DOHH2 (cell line): ENCODE results near the gene SAMD4A.
A peak's percentile ranks its signal among the peaks of the same experiment; 100 is the strongest.

Source experiments
- H3F3A ChIP-seq: fragments of 200-600 bp; sonication (generic), shearing (Covaris generic); 2 replicates; pipeline ENCODE4 v1.6.0; 2016; ENCODE audit warnings: antibody characterized with exemption, mild to moderate bottlenecking; ENCODE audit not compliant: control insufficient read depth, insufficient read depth
- H3K27ac ChIP-seq: fragments of 200-600 bp; sonication (generic); 2 replicates; pipeline ENCODE4 v1.5.1; 2014; ENCODE audit warnings: low read depth, mild to moderate bottlenecking, low read length, moderate library complexity
- H3K27me3 ChIP-seq: fragments of 200-600 bp; sonication (generic); 2 replicates; pipeline ENCODE4 v1.6.1; 2014; ENCODE audit warnings: mild to moderate bottlenecking, low read length, mixed read lengths; ENCODE audit not compliant: control insufficient read depth
- H3K36me3 ChIP-seq: fragments of 200-600 bp; sonication (generic); 2 replicates; pipeline ENCODE4 v1.6.1; 2014; ENCODE audit warnings: mild to moderate bottlenecking, low read length, moderate library complexity, mixed read lengths; ENCODE audit not compliant: control insufficient read depth
- H3K4me1 ChIP-seq: fragments of 200-600 bp; sonication (generic); 2 replicates; pipeline ENCODE4 v1.6.1; 2014; ENCODE audit warnings: mild to moderate bottlenecking, low read length, mixed read lengths; ENCODE audit not compliant: control insufficient read depth
- H3K4me2 ChIP-seq: fragments of 200-600 bp; sonication (generic); 2 replicates; pipeline ENCODE4 v1.6.0; 2014; ENCODE audit warnings: mild to moderate bottlenecking, low read length, moderate library complexity
- H3K4me3 ChIP-seq: fragments of 200-600 bp; sonication (generic); 2 replicates; pipeline ENCODE4 v1.5.1; 2014; ENCODE audit warnings: mild to moderate bottlenecking, low read length, mixed read lengths
- H3K79me2 ChIP-seq: fragments of 200-600 bp; sonication (generic); 2 replicates; pipeline ENCODE4 v1.6.1; 2014; ENCODE audit warnings: mild to moderate bottlenecking, low read length, mixed read lengths; ENCODE audit not compliant: control insufficient read depth
- H3K9me2 ChIP-seq: fragments of 200-600 bp; sonication (generic); replicated peaks from 2 replicates; pipeline ENCODE4 v1.6.1; 2014; ENCODE audit warnings: mild to moderate bottlenecking, low read length, mixed read lengths; ENCODE audit not compliant: control insufficient read depth
- H3K9me3 ChIP-seq: fragments of 200-600 bp; sonication (generic); 2 replicates; pipeline ENCODE4 v1.6.1; 2014; ENCODE audit warnings: antibody characterized with exemption, low read length, mixed read lengths; ENCODE audit not compliant: control insufficient read depth, insufficient read depth
- H4K20me1 ChIP-seq: fragments of 200-600 bp; sonication (generic); 2 replicates; pipeline ENCODE4 v1.6.0; 2014; ENCODE audit warnings: low read depth, mild to moderate bottlenecking, antibody characterized with exemption, low read length, moderate library complexity; ENCODE audit not compliant: control insufficient read depth, insufficient read depth
- EZH2phosphoT487 ChIP-seq: fragments of 200-600 bp; sonication (generic); IDR thresholded peaks from 2 replicates; pipeline ENCODE4 v1.6.1; 2017; ENCODE audit warnings: borderline replicate concordance, mild to moderate bottlenecking, antibody characterized with exemption, low read length, moderate library complexity, mixed read lengths
- TF ChIP-seq, protein P1 (sequence below): fragments of 200-600 bp; sonication (generic); IDR thresholded peaks from one replicate; pipeline ENCODE4 v1.5.1; 2014; ENCODE audit warnings: antibody characterized with exemption, mild to moderate bottlenecking, low read depth, low read length; ENCODE audit not compliant: poor library complexity, severe bottlenecking

SAMD4A gene

GRCh38 chr14:54564868-54565784 is 1.8 kb upstream of the SAMD4A start:
- Histone ChIP-seq H3K36me3 (no peaks in the 10 kb centered on the region), H3K9me2 (no peaks in the 10 kb centered on the region), H4K20me1 (peaks cover 3% of the 10 kb centered on the region; the same call in 1 of the 2 replicates), H3K9me3 (no peaks in the 10 kb centered on the region), H3K79me2 (no peaks in the 10 kb centered on the region), H3K27ac (no peak overlapping the region), H3F3A (peaks cover 9% of the 10 kb centered on the region), H3K4me1 (peaks cover 27% of the 10 kb centered on the region), H3K4me3 (peak overlapping the region; percentile 90), H3K27me3 (peaks cover 42% of the 10 kb centered on the region), H3K4me2 (peak overlapping the region; percentile 95)
- TF ChIP-seq EZH2phosphoT487 = no peak
- TF ChIP-seq, protein P1, sequence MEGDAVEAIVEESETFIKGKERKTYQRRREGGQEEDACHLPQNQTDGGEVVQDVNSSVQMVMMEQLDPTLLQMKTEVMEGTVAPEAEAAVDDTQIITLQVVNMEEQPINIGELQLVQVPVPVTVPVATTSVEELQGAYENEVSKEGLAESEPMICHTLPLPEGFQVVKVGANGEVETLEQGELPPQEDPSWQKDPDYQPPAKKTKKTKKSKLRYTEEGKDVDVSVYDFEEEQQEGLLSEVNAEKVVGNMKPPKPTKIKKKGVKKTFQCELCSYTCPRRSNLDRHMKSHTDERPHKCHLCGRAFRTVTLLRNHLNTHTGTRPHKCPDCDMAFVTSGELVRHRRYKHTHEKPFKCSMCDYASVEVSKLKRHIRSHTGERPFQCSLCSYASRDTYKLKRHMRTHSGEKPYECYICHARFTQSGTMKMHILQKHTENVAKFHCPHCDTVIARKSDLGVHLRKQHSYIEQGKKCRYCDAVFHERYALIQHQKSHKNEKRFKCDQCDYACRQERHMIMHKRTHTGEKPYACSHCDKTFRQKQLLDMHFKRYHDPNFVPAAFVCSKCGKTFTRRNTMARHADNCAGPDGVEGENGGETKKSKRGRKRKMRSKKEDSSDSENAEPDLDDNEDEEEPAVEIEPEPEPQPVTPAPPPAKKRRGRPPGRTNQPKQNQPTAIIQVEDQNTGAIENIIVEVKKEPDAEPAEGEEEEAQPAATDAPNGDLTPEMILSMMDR = peak; percentile 37

GRCh38 chr14:54565785-54566409 is 1.0 kb upstream of the SAMD4A start:
- TF ChIP-seq EZH2phosphoT487 = peak; percentile 81; the same call in 1 of the 2 replicates
- TF ChIP-seq, protein P1 = peak; percentile 8
- Histone ChIP-seq H3K9me3 (no peaks in the 10 kb centered on the region), H3K9me2 (no peaks in the 10 kb centered on the region), H4K20me1 (peaks cover 3% of the 10 kb centered on the region; the same call in 1 of the 2 replicates), H3F3A (peaks cover 9% of the 10 kb centered on the region), H3K4me3 (peak overlapping the region; percentile 90), H3K4me1 (peaks cover 27% of the 10 kb centered on the region), H3K27me3 (peaks cover 42% of the 10 kb centered on the region), H3K4me2 (peak overlapping the region; percentile 95), H3K36me3 (no peaks in the 10 kb centered on the region), H3K27ac (no peak overlapping the region), H3K79me2 (no peaks in the 10 kb centered on the region)

- Histone ChIP-seq H3K79me2 (no peaks in the 10 kb centered on the region), H4K20me1 (peaks cover 3% of the 10 kb centered on the region; the same call in 1 of the 2 replicates), H3K4me1 (peaks cover 27% of the 10 kb centered on the region), H3K9me2 (no peaks in the 10 kb centered on the region), H3K27ac (peak overlapping the region; percentile 35), H3K36me3 (no peaks in the 10 kb centered on the region), H3K4me3 (peak overlapping the region; percentile 90), H3K9me3 (peaks cover 5% of the 10 kb centered on the region; the same call in 1 of the 2 replicates), H3K27me3 (peaks cover 39% of the 10 kb centered on the region), H3K4me2 (peak overlapping the region; percentile 95), H3F3A (peaks cover 9% of the 10 kb centered on the region)
- TF ChIP-seq EZH2phosphoT487 = no peak
- TF ChIP-seq, protein P1 = no peak
These were observed 303 bp downstream of the SAMD4A start for GRCh38 chr14:54567224-54567638.
